ENCODE measurements around the gene DNMT3B.

- TF ChIP-seq CTCF (IDR thresholded peaks at IDR 0.05) = no peak
- TF ChIP-seq EZH2 (IDR thresholded peaks at IDR 0.05; ENCODE audit: borderline replicate concordance, insufficient read depth, low read depth, low read length, poor library complexity, severe bottlenecking) = no peak
Observed at GRCh38 chr20:32761831-32762753, at the start of gene DNMT3B.
